Activated naive CD8-positive, alpha-beta T cell treated with anti-CD3 and anti-CD28 coated beads for 36 hours (primary cell): ENCODE results near the gene USP16. TPM values are rescaled to one million over a fixed set of nuclear protein-coding genes. Genes with fewer than 3 reads are reported as not detected.
"Not testable (repeated sequence)": the region's sequence is repeated elsewhere in the genome, so short reads cannot be mapped to it uniquely, and the experiment has no call there.

ENCODE experiments used
- DNase-seq: peaks from one replicate; pipeline ENCODE4 v3.0.0; 2021
- H3K27ac Mint-ChIP-seq: one replicate; pipeline ENCODE4 v1.8.0; 2022; ENCODE audit warnings: mild to moderate bottlenecking, moderate library complexity, mixed read lengths
- H3K27me3 Mint-ChIP-seq: one replicate; pipeline ENCODE4 v1.8.0; 2022; ENCODE audit warnings: mild to moderate bottlenecking, mixed read lengths
- H3K36me3 Mint-ChIP-seq: one replicate; pipeline ENCODE4 v1.8.0; 2021; ENCODE audit warnings: mild to moderate bottlenecking, mixed read lengths
- H3K4me1 Mint-ChIP-seq: one replicate; pipeline ENCODE4 v1.8.0; 2021; ENCODE audit warnings: mixed read lengths
- H3K4me3 Mint-ChIP-seq: one replicate; pipeline ENCODE4 v1.8.0; 2022; ENCODE audit warnings: mild to moderate bottlenecking, moderate library complexity, mixed read lengths
- H3K9me3 Mint-ChIP-seq: one replicate; pipeline ENCODE4 v1.8.0; 2022; ENCODE audit warnings: mixed read lengths
- total RNA-seq, 2 experiments: library from RNA; stranded (reverse); gene quantifications; one replicate each; pipeline ENCODE4 v1.2.3, GENCODE V29; 2021

USP16 gene
- 10 to 100 TPM; 59.0 to 61.6 TPM for total RNA-seq

- H3K36me3 Mint-ChIP-seq, result peaks cover 37% of the 10 kb centered on the region
- peak within 1 kb of the TSS; percentile 99 for H3K27ac Mint-ChIP-seq
- H3K9me3 Mint-ChIP-seq, result peaks cover 2% of the 10 kb centered on the region
- peak within 1 kb of the TSS; percentile 89 for H3K4me3 Mint-ChIP-seq
- peak; percentile 93 for DNase-seq
- H3K4me1 Mint-ChIP-seq, result peaks cover 46% of the 10 kb centered on the region
- H3K27me3 Mint-ChIP-seq, result no peaks in the 10 kb centered on the region
These were observed at the start of gene USP16 for GRCh38 chr21:29024474-29025327. USP16 (plus strand) TSS chr21:29024668; CDS start chr21:29027914, 3,246 bp downstream.

GRCh38 chr21:28975397-28975796 is 49.1 kb upstream of the USP16 start:
- H3K9me3 Mint-ChIP-seq, result no peaks in the 10 kb centered on the region
- no peak overlapping the region for H3K4me3 Mint-ChIP-seq
- no peak for DNase-seq
- H3K4me1 Mint-ChIP-seq, result peaks cover 15% of the 10 kb centered on the region
- peaks cover 23% of the 10 kb centered on the region for H3K36me3 Mint-ChIP-seq
- H3K27ac Mint-ChIP-seq, result no peak overlapping the region
- H3K27me3 Mint-ChIP-seq, result no peaks in the 10 kb centered on the region

DNA sequence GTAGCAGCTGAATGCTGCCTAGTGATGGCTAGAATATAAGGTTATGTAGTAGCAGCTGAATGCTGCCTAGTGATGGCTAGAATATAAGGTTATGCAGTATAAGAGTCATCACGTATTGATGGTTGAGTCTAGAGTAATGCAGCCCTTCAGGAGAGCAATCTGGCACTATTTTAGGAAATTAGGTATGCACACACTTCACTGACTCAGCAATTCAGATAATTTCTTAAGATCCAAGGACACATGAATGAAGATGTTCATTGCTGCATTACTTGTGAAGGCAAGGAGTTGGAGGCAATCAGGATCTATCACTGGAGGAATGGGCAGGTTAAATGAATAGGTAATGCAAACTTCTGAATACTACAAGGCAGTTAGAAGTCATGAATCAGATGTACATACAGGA is 45.4 kb upstream of the USP16 start:
- Mint-ChIP-seq H3K4me3 (no peak overlapping the region), H3K27ac (no peak overlapping the region), H3K36me3 (peaks cover 18% of the 10 kb centered on the region), H3K27me3 (no peaks in the 10 kb centered on the region), H3K9me3 (no peaks in the 10 kb centered on the region), H3K4me1 (peaks cover 13% of the 10 kb centered on the region)
- DNase-seq, result no peak

GRCh38 chr21:28982637-28983036 is 41.8 kb upstream of the USP16 start:
- peaks cover 17% of the 10 kb centered on the region for H3K36me3 Mint-ChIP-seq
- DNase-seq, result no peak
- H3K27ac Mint-ChIP-seq, result no peak overlapping the region
- no peaks in the 10 kb centered on the region for H3K9me3 Mint-ChIP-seq
- no peak overlapping the region for H3K4me3 Mint-ChIP-seq
- no peaks in the 10 kb centered on the region for H3K27me3 Mint-ChIP-seq
- peaks cover 7% of the 10 kb centered on the region for H3K4me1 Mint-ChIP-seq

DNA sequence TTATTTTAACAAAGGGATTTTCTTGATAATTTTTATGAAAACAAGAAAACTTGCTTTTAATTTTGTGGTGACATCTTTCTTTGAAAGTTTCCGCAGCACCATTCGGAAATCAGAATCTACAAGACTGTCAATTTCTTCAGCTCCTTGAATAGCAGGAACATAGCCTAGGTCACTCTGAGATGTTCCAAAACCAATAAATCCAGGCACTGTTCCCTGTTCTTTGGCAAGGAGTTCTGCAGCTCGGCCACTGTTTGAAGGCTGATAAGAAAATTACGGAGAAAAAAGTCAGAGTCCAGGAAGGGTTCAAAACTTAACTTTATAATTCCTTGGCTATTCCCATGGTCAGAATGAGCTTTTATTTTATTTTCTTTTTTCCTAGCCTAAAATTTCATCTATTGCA is 37.8 kb upstream of the USP16 start:
- Mint-ChIP-seq H3K9me3 (no peaks in the 10 kb centered on the region), H3K27ac (no peak overlapping the region), H3K36me3 (peaks cover 26% of the 10 kb centered on the region), H3K4me1 (peaks cover 30% of the 10 kb centered on the region), H3K4me3 (no peak overlapping the region), H3K27me3 (no peaks in the 10 kb centered on the region)
- DNase-seq, result no peak

DNA sequence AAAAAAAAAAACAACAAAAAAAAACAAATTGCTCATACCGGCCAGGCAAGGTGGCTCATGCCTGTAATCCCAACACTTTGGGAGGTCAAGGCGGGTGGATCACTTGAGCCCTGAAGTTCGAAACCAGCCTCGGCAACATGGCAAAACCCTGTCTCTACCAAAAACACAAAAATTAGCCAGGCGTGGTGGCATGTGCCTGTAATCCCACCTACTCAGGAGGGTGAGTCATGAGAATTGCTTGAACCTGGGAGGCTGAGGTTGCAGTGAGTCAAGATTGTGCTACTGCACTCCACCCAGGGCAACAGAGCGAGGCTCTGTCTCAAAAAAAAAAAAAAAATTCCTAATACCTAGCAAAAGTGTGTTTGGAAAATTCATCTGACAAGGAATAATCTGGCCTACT is 36.3 kb upstream of the USP16 start:
- not testable (repeated sequence) for H3K9me3 Mint-ChIP-seq

DNA sequence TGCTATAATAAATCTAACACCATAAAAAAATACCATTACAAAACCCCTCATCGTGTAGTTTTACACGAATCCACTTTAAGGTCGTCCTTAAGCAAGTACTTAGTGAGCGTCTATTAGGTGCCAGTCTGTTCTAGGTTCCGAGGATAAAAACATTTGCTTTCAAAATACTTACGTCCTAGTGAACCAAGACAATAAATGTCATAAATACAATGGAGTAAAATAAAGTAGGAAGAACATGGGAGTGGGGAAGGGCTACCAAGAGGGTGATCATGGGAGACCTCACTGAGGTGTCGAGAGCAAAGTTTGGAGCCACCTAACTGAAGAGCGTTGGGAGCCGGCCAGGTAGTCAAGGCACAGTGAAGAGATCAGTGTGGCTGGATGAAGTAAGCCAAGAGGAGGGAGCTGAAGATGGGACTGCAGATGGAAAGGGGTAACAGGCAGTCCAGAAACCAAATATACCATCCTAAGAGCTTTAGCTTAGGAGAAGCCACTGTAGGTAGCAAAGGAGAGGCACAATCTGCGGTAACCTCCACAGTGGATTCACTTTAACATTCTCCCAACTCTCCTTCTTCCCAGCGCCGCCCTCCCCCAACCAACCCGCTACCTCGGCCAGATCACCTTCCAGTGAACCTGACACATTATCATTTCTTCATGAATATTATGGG is 32.5 kb upstream of the USP16 start:
- no peaks in the 10 kb centered on the region for H3K27me3 Mint-ChIP-seq
- no peaks in the 10 kb centered on the region for H3K9me3 Mint-ChIP-seq
- H3K27ac Mint-ChIP-seq, result peak overlapping the region; percentile 97
- H3K4me3 Mint-ChIP-seq, result peak overlapping the region; percentile 94
- no peak for DNase-seq
- H3K36me3 Mint-ChIP-seq, result peaks cover 17% of the 10 kb centered on the region
- H3K4me1 Mint-ChIP-seq, result peaks cover 43% of the 10 kb centered on the region

More for the DNA sequence above, 36.3 kb upstream of the USP16 start:
- Mint-ChIP-seq H3K36me3 (peaks cover 26% of the 10 kb centered on the region), H3K4me1 (peaks cover 33% of the 10 kb centered on the region), H3K27ac (peak overlapping the region; percentile 86), H3K4me3 (peak overlapping the region; percentile 7)
- H3K27me3 Mint-ChIP-seq, result not testable (repeated sequence)
- peak; percentile 35 for DNase-seq

GRCh38 chr21:28992526-28993292 is 31.8 kb upstream of the USP16 start, which contains the start of gene LTN1:
LTN1 (minus strand) TSS chr21:28992877; CDS start chr21:28992805, 72 bp downstream.
- Mint-ChIP-seq H3K4me1 (peaks cover 39% of the 10 kb centered on the region), H3K4me3 (peak within 1 kb of the TSS; percentile 94), H3K27me3 (no peaks in the 10 kb centered on the region), H3K9me3 (no peaks in the 10 kb centered on the region), H3K36me3 (peaks cover 11% of the 10 kb centered on the region), H3K27ac (peak within 1 kb of the TSS; percentile 97)
- DNase-seq, result peak; percentile 99

DNA sequence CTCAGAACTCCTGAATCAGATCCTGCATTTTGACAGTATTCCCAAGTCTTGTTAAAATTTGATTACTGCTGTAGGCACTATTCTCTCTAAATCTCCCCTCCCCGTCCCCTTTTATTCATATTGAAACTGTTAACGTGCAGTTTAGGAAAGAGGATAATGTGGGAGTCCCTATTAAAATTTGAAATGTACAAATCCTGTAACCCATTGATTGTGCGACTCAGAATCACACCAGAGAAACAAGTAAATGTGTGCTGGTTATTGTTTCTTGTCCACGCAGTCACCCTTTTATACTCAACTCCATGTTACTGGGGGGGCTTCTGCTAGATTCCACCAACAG is 31.2 kb upstream of the USP16 start:
- Mint-ChIP-seq H3K4me3 (peak overlapping the region; percentile 94), H3K27ac (peak overlapping the region; percentile 97), H3K4me1 (peaks cover 35% of the 10 kb centered on the region), H3K9me3 (no peaks in the 10 kb centered on the region), H3K36me3 (peaks cover 8% of the 10 kb centered on the region), H3K27me3 (no peaks in the 10 kb centered on the region)
- no peak for DNase-seq

DNA sequence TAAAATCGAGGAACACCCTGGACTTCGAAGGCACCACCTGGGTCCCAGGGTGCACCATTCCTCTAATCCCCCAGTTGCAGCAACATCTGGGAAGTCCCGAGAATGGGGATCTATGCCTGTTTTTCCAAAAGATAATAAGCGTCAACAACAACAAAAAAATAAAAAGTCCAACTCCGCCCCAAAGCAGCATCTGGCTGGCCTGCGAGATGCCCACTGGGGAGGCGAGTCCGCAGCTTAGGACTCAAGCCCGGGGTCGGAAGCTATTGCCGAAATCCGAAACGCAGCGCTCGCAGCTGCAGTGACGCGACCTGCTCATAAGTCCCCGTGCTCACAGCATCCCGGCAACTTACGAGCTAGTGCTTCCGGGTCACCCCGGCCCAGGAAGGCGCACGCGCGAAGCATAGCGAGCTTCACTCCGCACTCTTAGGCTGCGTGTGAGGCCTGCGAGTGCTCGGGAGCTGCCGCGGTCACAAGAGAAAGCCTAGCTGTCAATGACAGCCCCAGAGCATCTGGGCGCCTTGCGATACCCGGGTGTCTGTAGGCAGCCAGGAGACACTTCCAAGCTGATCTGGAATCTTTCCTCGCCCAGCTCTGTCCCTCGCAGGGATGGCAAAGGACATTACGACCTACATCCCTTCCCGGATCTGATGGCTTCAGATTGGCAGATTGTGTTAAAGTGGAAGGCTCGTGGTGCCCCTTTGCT is 21.9 kb upstream of the USP16 start:
- peak overlapping the region; percentile 90 for H3K4me3 Mint-ChIP-seq
- H3K4me1 Mint-ChIP-seq, result peaks cover 12% of the 10 kb centered on the region
- peaks cover 10% of the 10 kb centered on the region for H3K36me3 Mint-ChIP-seq
- no peaks in the 10 kb centered on the region for H3K27me3 Mint-ChIP-seq
- peaks cover 2% of the 10 kb centered on the region for H3K9me3 Mint-ChIP-seq
- peak; percentile 94 for DNase-seq
- peak overlapping the region; percentile 95 for H3K27ac Mint-ChIP-seq

GRCh38 chr21:29005696-29006095 is 18.8 kb upstream of the USP16 start:
- H3K27ac Mint-ChIP-seq, result no peak overlapping the region
- DNase-seq, result no peak
- no peaks in the 10 kb centered on the region for H3K27me3 Mint-ChIP-seq
- peaks cover 2% of the 10 kb centered on the region for H3K9me3 Mint-ChIP-seq
- peaks cover 12% of the 10 kb centered on the region for H3K4me1 Mint-ChIP-seq
- no peak overlapping the region for H3K4me3 Mint-ChIP-seq
- H3K36me3 Mint-ChIP-seq, result peaks cover 10% of the 10 kb centered on the region

DNA sequence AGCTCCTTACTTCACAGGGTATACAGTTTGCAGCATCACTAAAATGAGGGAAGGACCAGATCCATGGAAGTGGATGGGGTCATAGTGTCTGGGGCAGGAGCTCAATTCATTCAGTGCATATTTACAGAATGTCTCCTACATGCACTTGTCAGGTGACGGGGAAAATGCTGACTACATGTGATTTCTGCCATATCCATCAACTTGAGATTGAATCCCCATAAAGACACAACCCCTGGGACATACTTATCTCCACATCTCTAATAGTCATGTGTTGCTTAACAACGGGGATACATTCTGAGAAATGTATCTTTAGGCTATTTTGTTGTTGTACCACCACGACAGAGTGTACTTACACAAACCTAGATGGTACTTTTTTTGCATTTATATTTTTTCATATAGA is 17.3 kb upstream of the USP16 start:
- H3K27ac Mint-ChIP-seq, result no peak overlapping the region
- peaks cover 10% of the 10 kb centered on the region for H3K36me3 Mint-ChIP-seq
- no peaks in the 10 kb centered on the region for H3K27me3 Mint-ChIP-seq
- no peak overlapping the region for H3K4me3 Mint-ChIP-seq
- DNase-seq, result no peak
- peaks cover 12% of the 10 kb centered on the region for H3K4me1 Mint-ChIP-seq
- no peaks in the 10 kb centered on the region for H3K9me3 Mint-ChIP-seq

DNA sequence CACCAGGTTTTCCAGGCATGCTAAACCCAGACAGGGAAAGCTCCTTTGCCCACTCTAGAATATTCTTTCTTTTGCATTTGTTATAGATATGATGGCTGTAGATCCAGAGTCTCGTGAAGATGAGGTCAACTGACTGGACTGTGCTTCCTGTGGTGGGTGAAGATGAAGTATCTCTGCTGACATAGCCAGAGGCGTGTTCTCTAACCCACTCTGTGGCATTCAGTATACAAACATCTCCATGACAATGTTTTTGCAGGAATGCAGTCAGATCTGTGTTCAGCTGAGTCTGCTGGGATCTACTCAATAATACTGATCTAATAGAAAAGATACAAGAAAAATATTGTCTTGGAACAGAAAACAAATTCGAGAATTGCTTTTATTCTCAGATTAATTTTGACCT is 16.7 kb upstream of the USP16 start:
- no peak overlapping the region for H3K27ac Mint-ChIP-seq

DNA sequence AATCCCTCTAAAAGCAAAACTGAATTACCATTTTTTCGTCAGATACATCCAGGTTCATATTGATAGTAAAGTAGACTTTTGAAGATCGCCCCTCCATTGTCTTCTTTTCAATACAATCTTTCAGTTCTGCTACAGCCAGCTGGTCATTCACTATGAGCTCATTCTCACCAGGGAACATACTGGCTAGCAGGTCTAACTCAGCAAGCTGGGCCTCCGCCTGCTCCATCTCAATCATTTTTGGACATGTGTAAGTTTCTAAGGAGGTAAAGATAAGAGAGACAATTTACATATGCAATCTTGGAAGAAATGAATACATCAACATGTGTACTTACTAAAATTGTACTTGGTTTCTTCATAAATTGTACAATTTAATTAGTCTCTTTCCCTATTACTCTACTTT is 16.1 kb upstream of the USP16 start:
- Mint-ChIP-seq H3K4me1 (peaks cover 10% of the 10 kb centered on the region), H3K4me3 (no peak overlapping the region), H3K27ac (no peak overlapping the region), H3K9me3 (no peaks in the 10 kb centered on the region), H3K27me3 (no peaks in the 10 kb centered on the region), H3K36me3 (peaks cover 10% of the 10 kb centered on the region)
- no peak for DNase-seq

More for the DNA sequence above, 16.7 kb upstream of the USP16 start:
- no peak for DNase-seq
- Mint-ChIP-seq H3K36me3 (peaks cover 11% of the 10 kb centered on the region), H3K4me3 (no peak overlapping the region), H3K9me3 (no peaks in the 10 kb centered on the region), H3K27me3 (no peaks in the 10 kb centered on the region), H3K4me1 (peaks cover 10% of the 10 kb centered on the region)
